Small intestine (tissue), 7 donors: Measurements from ENCODE around the gene UMAD1. TPM values are rescaled to one million over a fixed set of nuclear protein-coding genes. Genes with fewer than 3 reads are reported as not detected.
A peak's percentile ranks its signal among the peaks of the same experiment; 100 is the strongest.
"Not testable (repeated sequence)": the region's sequence is repeated elsewhere in the genome, so short reads cannot be mapped to it uniquely, and the experiment has no call there.

Source experiments
- DNase-seq, 2 donors: peaks; one replicate each; pipeline versions ENCODE4 v3.0.0 to v3.0.0-alpha.2; 2013
- FAIRE-seq: peaks from 2 replicates; lab custom pipeline; 2012; peaks lifted over from hg19 to GRCh38; lab: Jason Lieb, UNC
- H3K27ac ChIP-seq, 3 donors: one replicate each; pipeline ENCODE4 v1.5.1; 2013; ENCODE audit warnings: low read length in 2 of 3, mild to moderate bottlenecking in 2 of 3, control low read depth in 1 of 3, inconsistent platforms in 1 of 3, low read depth in 1 of 3, moderate library complexity in 1 of 3
- H3K27me3 ChIP-seq, 3 donors: one replicate each; pipeline ENCODE4 v1.6.1; 2013; ENCODE audit warnings: low read length in 3 of 3, inconsistent platforms in 1 of 3; ENCODE audit not compliant: control insufficient read depth in 3 of 3, insufficient read depth in 3 of 3
- H3K36me3 ChIP-seq, 3 donors: one replicate each; pipeline ENCODE4 v1.6.1; 2013; ENCODE audit warnings: low read length in 3 of 3, inconsistent platforms in 1 of 3, low read depth in 1 of 3, mild to moderate bottlenecking in 1 of 3, moderate library complexity in 1 of 3; ENCODE audit not compliant: control insufficient read depth in 3 of 3, insufficient read depth in 2 of 3
- H3K4me1 ChIP-seq, 3 donors: one replicate each; pipeline ENCODE4 v1.6.1; 2013; ENCODE audit warnings: low read length in 2 of 3, inconsistent platforms in 1 of 3, low read depth in 1 of 3, mild to moderate bottlenecking in 1 of 3, moderate library complexity in 1 of 3; ENCODE audit not compliant: control insufficient read depth in 3 of 3, insufficient read depth in 2 of 3
- H3K4me3 ChIP-seq, 3 donors: one replicate each; pipeline ENCODE4 v1.5.1; 2013; ENCODE audit warnings: low read length in 3 of 3, control low read depth in 1 of 3, inconsistent platforms in 1 of 3, low read depth in 1 of 3, mild to moderate bottlenecking in 1 of 3, moderate library complexity in 1 of 3
- H3K9me3 ChIP-seq, 2 donors: one replicate each; pipeline ENCODE4 v1.6.1; 2013; ENCODE audit warnings: low read depth in 1 of 2, low read length in 1 of 2; ENCODE audit not compliant: control insufficient read depth in 2 of 2, insufficient read depth in 1 of 2
- WGBS, 3 donors: extraction: QIAGEN DNeasy Blood & Tissue Kit; methylation state at CpG; one replicate each; pipeline ENCODE4 v1.1.7; 2013; 5-methylcytosine and 5-hydroxymethylcytosine counted together
- polyA plus RNA-seq, 4 donors: library from polyadenylated mRNA; stranded (reverse) in 3 of 4; unstranded in 1 of 4; fragments of 200-250 nt in 3 of 4; fragments of 120-200 nt in 1 of 4; gene quantifications; one replicate each; pipeline versions ENCODE4 v1.2.1 to v1.2.3, GENCODE V29; 2013
- donor health status: healthy with polysubstance abuse.
- donor health status: control.
- donor health status: control.
- donor health status: Bipolar disorder and iron deficiency.
- donor health status: healthy.

Gene UMAD1
- polyA plus RNA-seq, 4 donors = 9.2 to 21.2 (median 20.0) TPM

DNA sequence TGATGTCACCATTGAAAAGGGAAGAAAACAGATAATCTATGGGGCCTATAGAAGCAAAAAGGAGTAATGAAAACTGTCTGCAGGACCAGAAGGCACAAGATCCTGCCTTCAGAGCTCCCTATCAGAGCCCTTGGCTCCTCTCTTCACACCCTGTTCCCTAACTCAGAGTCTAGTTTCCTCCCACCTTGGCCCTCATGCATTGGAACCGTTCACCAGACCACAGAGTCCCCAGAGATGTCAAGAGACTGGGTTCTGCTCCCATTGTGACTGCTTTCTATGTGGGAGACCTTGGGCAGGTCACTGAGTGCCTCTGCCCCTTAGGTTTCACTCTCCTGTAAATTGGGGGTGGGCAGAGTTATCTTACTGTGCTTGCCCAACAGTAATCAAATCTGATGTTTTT is 158.0 kb downstream of the UMAD1 start:
- Histone ChIP-seq H3K36me3 (peaks cover 0 to 2% (median 0%) of the 10 kb centered on the region in 3 donors), H3K27me3 (no peaks in the 10 kb centered on the region), H3K27ac (no peak overlapping the region), H3K4me3 (no peak overlapping the region), H3K4me1 (peaks cover 0 to 5% (median 0%) of the 10 kb centered on the region in 3 donors), H3K9me3 (no peaks in the 10 kb centered on the region)
- no peak for FAIRE-seq
- WGBS, 3 donors = 41 to 71% (median 50%) methylated on average over 1 of the region's 1 CpG
- no peak for DNase-seq

- Histone ChIP-seq H3K36me3 (peaks cover 0 to 2% (median 0%) of the 10 kb centered on the region in 3 donors), H3K9me3 (no peaks in the 10 kb centered on the region), H3K4me3 (no peak overlapping the region), H3K4me1 (peaks cover 0 to 5% (median 0%) of the 10 kb centered on the region in 3 donors), H3K27ac (no peak overlapping the region), H3K27me3 (no peaks in the 10 kb centered on the region)
- DNase-seq (peak in 1 of 2 donors; percentile 51), FAIRE-seq (no peak)
- WGBS, 3 donors = 43 to 64% (median 55%) methylated on average over 4 of the region's 4 CpGs
These were observed 158.6 kb downstream of the UMAD1 start for GRCh38 chr7:7799138-7799537.

- Histone ChIP-seq H3K27me3 (no peaks in the 10 kb centered on the region), H3K27ac (no peak overlapping the region), H3K4me1 (no peaks in the 10 kb centered on the region), H3K9me3 (no peaks in the 10 kb centered on the region), H3K36me3 (no peaks in the 10 kb centered on the region), H3K4me3 (no peak overlapping the region)
- 98 to 99% (median 98%) methylated on average over 2 of the region's 2 CpGs for WGBS, 3 donors
- no peak for DNase-seq
- no peak for FAIRE-seq
These were observed 162.0 kb downstream of the UMAD1 start for GRCh38 chr7:7802531-7802930.

DNA sequence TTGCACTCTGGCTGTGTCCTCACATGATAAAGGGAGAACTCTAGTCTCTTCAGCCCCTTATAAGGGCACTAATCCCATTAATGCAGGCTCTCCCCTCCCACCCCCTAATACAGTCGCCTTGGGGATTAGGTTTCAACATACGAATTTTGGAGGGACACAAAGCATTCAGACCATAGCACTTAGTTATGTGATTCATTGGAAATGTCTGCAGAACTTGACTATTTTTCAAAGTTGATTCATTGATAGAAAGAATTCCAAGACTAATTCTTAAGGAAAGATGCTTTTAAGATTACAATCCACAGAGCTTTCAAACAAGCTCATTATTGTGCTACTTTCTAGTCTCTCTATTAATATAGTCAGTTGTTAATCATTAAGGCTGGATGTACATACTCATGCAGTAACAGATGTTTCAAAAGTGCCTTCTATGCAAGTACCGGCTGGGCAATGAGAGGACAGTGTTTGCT is 163.2 kb downstream of the UMAD1 start:
- no peak for FAIRE-seq
- 77 to 95% (median 93%) methylated on average over 3 of the region's 3 CpGs for WGBS, 3 donors
- H3K27me3 ChIP-seq = no peaks in the 10 kb centered on the region
- no peak for DNase-seq
- no peaks in the 10 kb centered on the region for H3K36me3 ChIP-seq
- no peaks in the 10 kb centered on the region for H3K4me1 ChIP-seq
- H3K4me3 ChIP-seq = no peak overlapping the region
- H3K27ac ChIP-seq = no peak overlapping the region
- H3K9me3 ChIP-seq = no peaks in the 10 kb centered on the region

- 84 to 88% (median 86%) methylated on average over 9 of the region's 9 CpGs for WGBS, 3 donors
- H3K9me3 ChIP-seq, DNase-seq, H3K36me3 ChIP-seq, FAIRE-seq, H3K4me3 ChIP-seq, H3K27ac ChIP-seq, H3K4me1 ChIP-seq, H3K27me3 ChIP-seq: not testable (repeated sequence)
These were observed 164.3 kb downstream of the UMAD1 start for GRCh38 chr7:7804822-7805221.

GRCh38 chr7:7805511-7806153 is 165.1 kb downstream of the UMAD1 start:
- FAIRE-seq (no peak), DNase-seq (no peak)
- Histone ChIP-seq H3K4me1 (no peaks in the 10 kb centered on the region), H3K9me3 (no peaks in the 10 kb centered on the region), H3K27ac (no peak overlapping the region), H3K27me3 (no peaks in the 10 kb centered on the region), H3K4me3 (no peak overlapping the region), H3K36me3 (no peaks in the 10 kb centered on the region)
- WGBS, 3 donors = 91 to 98% (median 94%) methylated on average over 2 of the region's 2 CpGs

GRCh38 chr7:7808156-7808555 is 167.6 kb downstream of the UMAD1 start:
- Histone ChIP-seq H3K4me1 (no peaks in the 10 kb centered on the region), H3K27me3 (no peaks in the 10 kb centered on the region), H3K27ac (no peak overlapping the region), H3K4me3 (no peak overlapping the region), H3K9me3 (no peaks in the 10 kb centered on the region), H3K36me3 (no peaks in the 10 kb centered on the region)
- WGBS, 3 donors = 72 to 82% (median 75%) methylated on average over 4 of the region's 4 CpGs
- no peak for DNase-seq
- no peak for FAIRE-seq

DNA sequence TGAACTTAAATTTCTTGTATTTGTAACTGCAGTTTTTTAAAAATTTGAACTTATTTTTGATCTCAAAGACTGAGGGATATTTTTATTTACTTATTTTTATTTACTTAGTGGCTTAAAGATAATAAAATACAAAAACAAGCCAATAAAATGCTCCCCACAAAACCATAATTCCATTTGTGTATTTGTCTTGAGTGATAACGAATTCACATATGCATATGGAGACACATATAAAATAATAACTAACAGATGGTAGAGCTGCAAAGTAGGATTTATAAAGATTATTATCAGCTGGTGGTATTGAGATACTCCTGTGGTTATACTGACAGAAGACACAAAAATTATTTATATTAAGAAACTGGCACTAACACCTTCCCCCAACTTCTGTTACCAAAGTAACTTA is 168.1 kb downstream of the UMAD1 start:
- no peak for FAIRE-seq
- H3K27ac ChIP-seq = no peak overlapping the region
- WGBS, 3 donors = 86 to 93% (median 88%) methylated on average over 1 of the region's 1 CpG

GRCh38 chr7:7810380-7810779 is 169.8 kb downstream of the UMAD1 start:
- peaks cover 0 to 4% (median under 1%) of the 10 kb centered on the region in 3 donors for H3K4me1 ChIP-seq
- H3K4me3 ChIP-seq = no peak overlapping the region
- H3K27me3 ChIP-seq = no peaks in the 10 kb centered on the region
- peaks cover 0 to 3% of the 10 kb centered on the region in 2 donors for H3K9me3 ChIP-seq
- WGBS, 3 donors = 97 to 100% (median 99%) methylated on average over 1 of the region's 1 CpG
- FAIRE-seq (no peak), DNase-seq (no peak)
- H3K36me3 ChIP-seq = peaks cover 0 to 2% (median 0%) of the 10 kb centered on the region in 3 donors
- H3K27ac ChIP-seq = no peak overlapping the region

More for the DNA sequence above, 168.1 kb downstream of the UMAD1 start:
- no peak for DNase-seq
- Histone ChIP-seq H3K4me1 (no peaks in the 10 kb centered on the region), H3K27me3 (no peaks in the 10 kb centered on the region), H3K4me3 (no peak overlapping the region), H3K36me3 (no peaks in the 10 kb centered on the region), H3K9me3 (no peaks in the 10 kb centered on the region)
